Occipital lobe (tissue), 2 donors: ENCODE data around the gene PHC2. TPM values are rescaled to one million over a fixed set of nuclear protein-coding genes. Genes with fewer than 3 reads are reported as not detected.
"Not testable (repeated sequence)": the region's sequence is repeated elsewhere in the genome, so short reads cannot be mapped to it uniquely, and the experiment has no call there.

Experiments
- DNase-seq: peaks from one replicate; lab custom pipeline; 2025; lab: John Stamatoyannopoulos, UW
- total RNA-seq: library from RNA; depleted of rRNA; stranded (reverse); fragments of >200 nt; gene quantifications from one replicate; pipeline ENCODE4 v1.2.3, GENCODE V29; 2014

PHC2 gene
- total RNA-seq, 1 donor from 2014 or later = 54.1 TPM

GRCh38 chr1:33317354-33317753 is 113.5 kb downstream of the PHC2 start:
- DNase-seq = no peak

- DNase-seq = no peak
Observed at GRCh38 chr1:33316601-33317000, 114.3 kb downstream of the PHC2 start.

- DNase-seq = no peak
Observed at GRCh38 chr1:33314416-33314815, 116.5 kb downstream of the PHC2 start.

GRCh38 chr1:33312413-33312749 is 118.5 kb downstream of the PHC2 start:
- DNase-seq = no peak

GRCh38 chr1:33311706-33312412 is 119.0 kb downstream of the PHC2 start:
- no peak for DNase-seq

- no peak for DNase-seq
Observed at GRCh38 chr1:33310702-33311101, 120.2 kb downstream of the PHC2 start.

GRCh38 chr1:33309351-33309750 is 121.5 kb downstream of the PHC2 start:
- not testable (repeated sequence) for DNase-seq

GRCh38 chr1:33307494-33307864 is 123.4 kb downstream of the PHC2 start:
- no peak for DNase-seq

GRCh38 chr1:33306653-33307493 is 124.0 kb downstream of the PHC2 start:
- DNase-seq = no peak

- no peak for DNase-seq
Observed at GRCh38 chr1:33305816-33306652, 124.9 kb downstream of the PHC2 start.

- DNase-seq = no peak
Observed at GRCh38 chr1:33305016-33305415, 125.9 kb downstream of the PHC2 start.

GRCh38 chr1:33302325-33302724 is 128.6 kb downstream of the PHC2 start:
- DNase-seq = no peak

GRCh38 chr1:33301273-33301984 is 129.5 kb downstream of the PHC2 start:
- DNase-seq = no peak

GRCh38 chr1:33300673-33301072 is 130.2 kb downstream of the PHC2 start:
- DNase-seq = no peak

- DNase-seq = no peak
Observed at GRCh38 chr1:33299461-33300155, 131.3 kb downstream of the PHC2 start.

- DNase-seq = peak; percentile 11
Observed at GRCh38 chr1:33298623-33299277, 132.1 kb downstream of the PHC2 start.

- DNase-seq = no peak
Observed at GRCh38 chr1:33297911-33298622, 132.8 kb downstream of the PHC2 start.

- DNase-seq = no peak
Observed at GRCh38 chr1:33296824-33297223, 134.1 kb downstream of the PHC2 start.

- DNase-seq = no peak
Observed at GRCh38 chr1:33296082-33296458, 134.8 kb downstream of the PHC2 start.
